Mesendoderm (in vitro differentiated cells): ENCODE results near the gene PELO.
"Not testable (repeated sequence)": the region's sequence is repeated elsewhere in the genome, so short reads cannot be mapped to it uniquely, and the experiment has no call there.

Experiments
- DNase-seq: peaks from one replicate; pipeline ENCODE4 v3.0.0; 2013
- H2AK5ac ChIP-seq: 2 replicates; pipeline ENCODE4 v1.6.1; 2013; ENCODE audit warnings: low read length, inconsistent platforms
- H2BK120ac ChIP-seq: 2 replicates; pipeline ENCODE4 v1.6.1; 2013; ENCODE audit warnings: low read depth, mild to moderate bottlenecking, low read length, moderate library complexity, mixed read lengths
- H2BK15ac ChIP-seq: replicated peaks from 2 replicates; pipeline ENCODE4 v1.6.1; 2013; ENCODE audit warnings: low read depth, mild to moderate bottlenecking, moderate library complexity
- H2BK5ac ChIP-seq: 2 replicates; pipeline ENCODE4 v1.6.1; 2013; ENCODE audit warnings: low read length, inconsistent platforms
- H3K18ac ChIP-seq: 2 replicates; pipeline ENCODE4 v1.6.1; 2013; ENCODE audit warnings: mild to moderate bottlenecking, low read length, mixed read lengths
- H3K23ac ChIP-seq: one replicate; pipeline ENCODE4 v1.6.1; 2013; ENCODE audit warnings: low read length
- H3K27ac ChIP-seq: 2 replicates; pipeline ENCODE4 v1.5.1; 2013; ENCODE audit warnings: low read depth, mild to moderate bottlenecking, inconsistent platforms, low read length, moderate library complexity
- H3K27me3 ChIP-seq: 2 replicates; pipeline ENCODE4 v1.6.1; 2013; ENCODE audit warnings: low read length, control low read depth, mild to moderate bottlenecking, inconsistent platforms; ENCODE audit not compliant: insufficient read depth, poor library complexity
- H3K36me3 ChIP-seq: 2 replicates; pipeline ENCODE4 v1.6.1; 2013; ENCODE audit warnings: low read length, inconsistent platforms; ENCODE audit not compliant: control insufficient read depth, insufficient read depth
- H3K4ac ChIP-seq: one replicate; pipeline ENCODE4 v1.6.1; 2013; ENCODE audit warnings: low read depth, mild to moderate bottlenecking, low read length, moderate library complexity
- H3K4me1 ChIP-seq: 2 replicates; pipeline ENCODE4 v1.6.1; 2013; ENCODE audit warnings: low read depth, low read length, inconsistent platforms; ENCODE audit not compliant: control insufficient read depth
- H3K4me2 ChIP-seq: 2 replicates; pipeline ENCODE4 v1.6.1; 2013; ENCODE audit warnings: low read length
- H3K4me3 ChIP-seq: 2 replicates; pipeline ENCODE4 v1.5.1; 2013; ENCODE audit warnings: mild to moderate bottlenecking, low read length
- H3K56ac ChIP-seq: one replicate; pipeline ENCODE4 v1.6.1; 2013; ENCODE audit warnings: low read length
- H3K79me1 ChIP-seq: 2 replicates; pipeline ENCODE4 v1.6.1; 2013; ENCODE audit warnings: low read length, inconsistent platforms
- H3K79me2 ChIP-seq: 2 replicates; pipeline ENCODE4 v1.6.1; 2013; ENCODE audit warnings: mild to moderate bottlenecking, low read length; ENCODE audit not compliant: control insufficient read depth, insufficient read depth
- H3K9ac ChIP-seq: 2 replicates; pipeline ENCODE4 v1.6.1; 2013; ENCODE audit warnings: low read length, inconsistent platforms
- H4K5ac ChIP-seq: one replicate; pipeline ENCODE4 v1.6.1; 2013; ENCODE audit warnings: low read length
- H4K8ac ChIP-seq: one replicate; pipeline ENCODE4 v1.6.1; 2013; ENCODE audit warnings: low read depth, mild to moderate bottlenecking, control low read depth, low read length, moderate library complexity
- WGBS: extraction: QIAGEN DNeasy Blood & Tissue Kit; methylation state at CpG from one replicate; pipeline ENCODE4 v1.1.7; 2013; ENCODE audit warnings: low lambda C conversion rate, missing lambda C conversion rate; ENCODE audit not compliant: insufficient coverage; ENCODE audit errors: extremely low coverage; 5-methylcytosine and 5-hydroxymethylcytosine counted together

PELO gene

GRCh38 chr5:52743970-52744369 is 43.7 kb upstream of the PELO start:
- Histone ChIP-seq H3K36me3 (no peaks in the 10 kb centered on the region), H3K23ac (no peak overlapping the region), H3K56ac (no peak overlapping the region), H2BK15ac (no peak overlapping the region), H3K27ac (no peak overlapping the region), H3K9ac (no peak overlapping the region), H3K4ac (no peak overlapping the region), H3K27me3 (no peaks in the 10 kb centered on the region), H4K8ac (no peak overlapping the region), H4K5ac (no peak overlapping the region), H3K4me2 (no peak overlapping the region), H3K79me1 (no peaks in the 10 kb centered on the region), H3K4me3 (no peak overlapping the region), H3K4me1 (no peaks in the 10 kb centered on the region), H3K79me2 (no peaks in the 10 kb centered on the region), H3K18ac (no peak overlapping the region), H2BK120ac (no peak overlapping the region), H2BK5ac (no peak overlapping the region), H2AK5ac (no peak overlapping the region)
- WGBS = no CpG with 5 or more reads among the region's 1 CpG
- no peak for DNase-seq

GRCh38 chr5:52744867-52745458 is 42.8 kb upstream of the PELO start:
- not testable (repeated sequence) for H3K4ac ChIP-seq, H2AK5ac ChIP-seq, H3K79me1 ChIP-seq, H3K9ac ChIP-seq, H2BK120ac ChIP-seq, H3K27me3 ChIP-seq, H3K4me2 ChIP-seq, H3K4me3 ChIP-seq, H3K4me1 ChIP-seq, H2BK15ac ChIP-seq, H2BK5ac ChIP-seq, H4K8ac ChIP-seq, H3K79me2 ChIP-seq, H3K23ac ChIP-seq, H3K18ac ChIP-seq, H4K5ac ChIP-seq, H3K27ac ChIP-seq, H3K36me3 ChIP-seq, H3K56ac ChIP-seq, DNase-seq
- no CpG with 5 or more reads among the region's 2 CpGs for WGBS

- no peak overlapping the region for H4K5ac ChIP-seq
- H3K18ac ChIP-seq = no peak overlapping the region
- no peak overlapping the region for H3K4me2 ChIP-seq
- no peak overlapping the region for H3K4ac ChIP-seq
- no peak for DNase-seq
- no peak overlapping the region for H3K9ac ChIP-seq
- H3K27ac ChIP-seq = no peak overlapping the region
- H2BK5ac ChIP-seq = no peak overlapping the region
- WGBS = no CpG with 5 or more reads among the region's 2 CpGs
- no peaks in the 10 kb centered on the region for H3K36me3 ChIP-seq
- H2BK15ac ChIP-seq = no peak overlapping the region
- no peaks in the 10 kb centered on the region for H3K27me3 ChIP-seq
- H3K56ac ChIP-seq = no peak overlapping the region
- no peaks in the 10 kb centered on the region for H3K79me1 ChIP-seq
- no peak overlapping the region for H2BK120ac ChIP-seq
- H2AK5ac ChIP-seq = no peak overlapping the region
- H3K79me2 ChIP-seq = no peaks in the 10 kb centered on the region
- no peak overlapping the region for H4K8ac ChIP-seq
- no peak overlapping the region for H3K23ac ChIP-seq
- no peak overlapping the region for H3K4me3 ChIP-seq
- no peaks in the 10 kb centered on the region for H3K4me1 ChIP-seq
Observed at GRCh38 chr5:52746539-52746938, 41.2 kb upstream of the PELO start.

GRCh38 chr5:52748590-52748989 is 39.1 kb upstream of the PELO start:
- H3K36me3 ChIP-seq = no peaks in the 10 kb centered on the region
- H3K79me1 ChIP-seq = no peaks in the 10 kb centered on the region
- H2BK15ac ChIP-seq = no peak overlapping the region
- no peak overlapping the region for H2BK5ac ChIP-seq
- H3K18ac ChIP-seq = no peak overlapping the region
- no peak overlapping the region for H4K8ac ChIP-seq
- no peak overlapping the region for H3K4me3 ChIP-seq
- H3K9ac ChIP-seq = no peak overlapping the region
- no peaks in the 10 kb centered on the region for H3K79me2 ChIP-seq
- H3K23ac ChIP-seq = no peak overlapping the region
- no peak overlapping the region for H3K56ac ChIP-seq
- DNase-seq = no peak
- H3K4me1 ChIP-seq = no peaks in the 10 kb centered on the region
- H2AK5ac ChIP-seq = no peak overlapping the region
- H3K4me2 ChIP-seq = no peak overlapping the region
- no CpG with 5 or more reads among the region's 1 CpG for WGBS
- no peak overlapping the region for H4K5ac ChIP-seq
- H3K4ac ChIP-seq = no peak overlapping the region
- no peak overlapping the region for H3K27ac ChIP-seq
- H2BK120ac ChIP-seq = no peak overlapping the region
- no peaks in the 10 kb centered on the region for H3K27me3 ChIP-seq

GRCh38 chr5:52749666-52750065 is 38.0 kb upstream of the PELO start:
- Histone ChIP-seq H2BK120ac (no peak overlapping the region), H3K4me3 (no peak overlapping the region), H3K23ac (no peak overlapping the region), H3K79me1 (no peaks in the 10 kb centered on the region), H3K36me3 (no peaks in the 10 kb centered on the region), H2AK5ac (no peak overlapping the region), H4K5ac (no peak overlapping the region), H3K9ac (no peak overlapping the region), H2BK15ac (no peak overlapping the region), H3K4me1 (no peaks in the 10 kb centered on the region), H4K8ac (no peak overlapping the region), H2BK5ac (no peak overlapping the region), H3K56ac (no peak overlapping the region), H3K18ac (no peak overlapping the region), H3K27ac (no peak overlapping the region), H3K27me3 (no peaks in the 10 kb centered on the region), H3K4me2 (no peak overlapping the region), H3K4ac (no peak overlapping the region), H3K79me2 (no peaks in the 10 kb centered on the region)
- DNase-seq = peak; percentile 2

GRCh38 chr5:52751137-52751536 is 36.6 kb upstream of the PELO start:
- Histone ChIP-seq H4K8ac (no peak overlapping the region), H2BK5ac (no peak overlapping the region), H3K4ac (no peak overlapping the region), H3K56ac (no peak overlapping the region), H3K9ac (no peak overlapping the region), H3K79me2 (no peaks in the 10 kb centered on the region), H3K79me1 (no peaks in the 10 kb centered on the region), H2AK5ac (no peak overlapping the region), H3K36me3 (no peaks in the 10 kb centered on the region), H3K4me2 (no peak overlapping the region), H2BK15ac (no peak overlapping the region), H3K23ac (no peak overlapping the region), H3K4me1 (no peaks in the 10 kb centered on the region), H3K27ac (no peak overlapping the region), H3K18ac (no peak overlapping the region), H3K4me3 (no peak overlapping the region), H3K27me3 (no peaks in the 10 kb centered on the region), H2BK120ac (no peak overlapping the region), H4K5ac (no peak overlapping the region)
- no CpG with 5 or more reads among the region's 1 CpG for WGBS
- DNase-seq = no peak
